Type B pancreatic cell (in vitro differentiated cells): ENCODE data around the gene ETS1. TPM values are rescaled to one million over a fixed set of nuclear protein-coding genes. Genes with fewer than 3 reads are reported as not detected.

ENCODE experiments used
- DNase-seq: peaks from one replicate; pipeline ENCODE4 v3.0.0; 2021; ENCODE audit warnings: mixed read lengths; ENCODE audit not compliant: unreplicated experiment; ENCODE audit errors: extremely low spot score
- H3K27ac Mint-ChIP-seq: 2 replicates; pipeline ENCODE4 v1.8.0; 2021; ENCODE audit warnings: mild to moderate bottlenecking, mixed read lengths
- H3K27me3 Mint-ChIP-seq: 2 replicates; pipeline ENCODE4 v1.8.0; 2021; ENCODE audit warnings: mixed read lengths
- H3K36me3 Mint-ChIP-seq: 2 replicates; pipeline ENCODE4 v1.8.0; 2021; ENCODE audit warnings: mixed read lengths
- H3K4me1 Mint-ChIP-seq: one replicate; pipeline ENCODE4 v1.8.0; 2021; ENCODE audit warnings: mixed read lengths; ENCODE audit not compliant: unreplicated experiment
- H3K4me3 Mint-ChIP-seq: 2 replicates; pipeline ENCODE4 v1.8.0; 2021; ENCODE audit warnings: mild to moderate bottlenecking, mixed read lengths
- H3K9me3 Mint-ChIP-seq: 2 replicates; pipeline ENCODE4 v1.8.0; 2021; ENCODE audit warnings: mixed read lengths
- CTCF ChIP-seq: fragments of 200-600 bp; sonication (generic); conservative IDR thresholded peaks from 2 replicates; pipeline ENCODE4 v1.5.0; 2021; ENCODE audit warnings: antibody characterized with exemption, mild to moderate bottlenecking
- total RNA-seq: library from RNA; stranded (reverse); gene quantifications from 2 replicates; pipeline ENCODE4 v1.2.1, GENCODE V29; 2021; ENCODE audit warnings: low replicate concordance

The ETS1 gene
- total RNA-seq, 1 donor from 2014 or later, result 40.6 TPM

GRCh38 chr11:128417607-128418324 is 169.6 kb downstream of the ETS1 start:
- Mint-ChIP-seq H3K27ac (no peak overlapping the region), H3K4me3 (no peak overlapping the region), H3K27me3 (peaks cover 8% of the 10 kb centered on the region), H3K9me3 (no peaks in the 10 kb centered on the region), H3K36me3 (no peaks in the 10 kb centered on the region), H3K4me1 (peaks cover 39% of the 10 kb centered on the region)
- TF ChIP-seq CTCF, result no peak
- no peak for DNase-seq

- Mint-ChIP-seq H3K27me3 (peaks cover 8% of the 10 kb centered on the region), H3K36me3 (no peaks in the 10 kb centered on the region), H3K4me3 (no peak overlapping the region), H3K27ac (no peak overlapping the region), H3K9me3 (no peaks in the 10 kb centered on the region), H3K4me1 (peaks cover 33% of the 10 kb centered on the region)
- no peak for TF ChIP-seq CTCF
- no peak for DNase-seq
These were observed 170.4 kb downstream of the ETS1 start for GRCh38 chr11:128416976-128417375.

- Mint-ChIP-seq H3K4me3 (no peak overlapping the region), H3K27me3 (peaks cover 10% of the 10 kb centered on the region), H3K27ac (no peak overlapping the region), H3K4me1 (peaks cover 22% of the 10 kb centered on the region), H3K36me3 (no peaks in the 10 kb centered on the region), H3K9me3 (no peaks in the 10 kb centered on the region)
- no peak for DNase-seq
- no peak for TF ChIP-seq CTCF
These were observed 171.8 kb downstream of the ETS1 start for GRCh38 chr11:128415539-128415938.

- Mint-ChIP-seq H3K27me3 (peaks cover 13% of the 10 kb centered on the region), H3K27ac (no peak overlapping the region), H3K4me3 (no peak overlapping the region), H3K4me1 (peaks cover 15% of the 10 kb centered on the region), H3K9me3 (no peaks in the 10 kb centered on the region), H3K36me3 (no peaks in the 10 kb centered on the region)
- no peak for TF ChIP-seq CTCF
- no peak for DNase-seq
These were observed 174.2 kb downstream of the ETS1 start for GRCh38 chr11:128412847-128413791.

- no peak for TF ChIP-seq CTCF
- H3K36me3 Mint-ChIP-seq, result no peaks in the 10 kb centered on the region
- H3K27ac Mint-ChIP-seq, result no peak overlapping the region
- H3K9me3 Mint-ChIP-seq, result no peaks in the 10 kb centered on the region
- no peak for DNase-seq
- peaks cover 10% of the 10 kb centered on the region for H3K27me3 Mint-ChIP-seq
- no peak overlapping the region for H3K4me3 Mint-ChIP-seq
- peaks cover 16% of the 10 kb centered on the region for H3K4me1 Mint-ChIP-seq
These were observed 175.5 kb downstream of the ETS1 start for GRCh38 chr11:128411812-128412211.
